NCI-H2196 treated with DMSO at 0.1 percent for 48 hours (cell line): ENCODE results near the gene ZNF674.

ENCODE experiments used
- DNase-seq: peaks from one replicate; lab custom pipeline; 2025; ENCODE audit not compliant: unreplicated experiment; lab: John Stamatoyannopoulos, UW

The ZNF674 gene

GRCh38 chrX:46545111-46546005 lies at the start of gene ZNF674:
ZNF674 (minus strand) TSS chrX:46545421; CDS start chrX:46542087, 3,334 bp downstream.
- peak; percentile 36 for DNase-seq

DNA sequence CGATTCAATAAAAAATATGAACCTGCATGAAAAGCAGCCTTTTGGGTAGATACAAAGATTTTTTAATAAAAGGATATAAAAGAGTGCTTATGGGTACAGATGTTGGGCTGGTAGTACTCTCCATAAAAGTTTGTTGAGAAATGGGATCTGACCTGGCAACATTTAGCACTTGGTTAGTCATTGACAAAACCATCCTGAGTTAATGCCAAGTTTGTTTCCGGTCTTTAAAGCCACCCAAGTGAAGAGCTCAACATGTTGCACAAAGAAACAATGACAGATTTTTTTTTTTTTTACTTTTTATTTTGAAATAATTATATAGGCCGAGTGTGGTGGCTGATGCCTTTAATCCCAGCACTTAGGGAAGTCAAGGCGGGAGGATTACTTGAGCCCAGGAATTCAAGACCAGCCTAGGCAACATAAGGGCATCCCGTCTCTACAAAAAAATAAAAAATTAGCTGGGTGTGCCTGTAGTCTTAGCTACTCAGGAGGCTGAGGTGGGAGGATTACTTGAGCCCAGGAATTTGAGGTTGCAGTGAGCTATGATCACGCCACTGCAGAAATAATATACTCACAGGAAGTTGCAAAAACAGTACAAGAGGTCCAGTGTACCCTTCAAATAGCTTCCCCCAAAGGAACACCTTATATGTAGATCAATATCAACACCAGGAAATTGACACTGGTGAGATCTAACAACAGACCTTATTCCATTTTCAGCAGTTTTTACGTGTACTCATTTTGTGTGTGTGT lies 44.9 kb upstream of the ZNF674 start:
- DNase-seq, result no peak

DNA sequence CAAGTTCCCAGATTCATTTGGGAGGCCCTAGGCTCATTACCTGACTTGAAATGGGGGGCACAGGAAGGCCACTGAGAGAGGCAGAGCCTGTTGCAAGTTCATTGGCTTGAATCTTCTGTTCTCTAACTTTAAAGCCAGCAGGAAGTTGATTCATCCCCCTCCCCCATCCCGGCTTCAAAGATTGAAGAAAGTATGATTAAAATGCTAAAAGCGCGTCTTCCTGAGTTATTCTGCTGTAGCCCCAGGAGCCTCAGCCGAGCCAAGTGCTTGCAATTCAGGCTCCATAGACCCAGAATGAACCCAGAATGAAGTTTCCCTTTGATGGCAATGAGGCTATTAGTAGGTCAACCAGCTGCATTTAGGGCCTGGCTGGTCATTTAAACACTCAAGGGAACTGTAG lies 43.0 kb upstream of the ZNF674 start:
- no peak for DNase-seq

DNA sequence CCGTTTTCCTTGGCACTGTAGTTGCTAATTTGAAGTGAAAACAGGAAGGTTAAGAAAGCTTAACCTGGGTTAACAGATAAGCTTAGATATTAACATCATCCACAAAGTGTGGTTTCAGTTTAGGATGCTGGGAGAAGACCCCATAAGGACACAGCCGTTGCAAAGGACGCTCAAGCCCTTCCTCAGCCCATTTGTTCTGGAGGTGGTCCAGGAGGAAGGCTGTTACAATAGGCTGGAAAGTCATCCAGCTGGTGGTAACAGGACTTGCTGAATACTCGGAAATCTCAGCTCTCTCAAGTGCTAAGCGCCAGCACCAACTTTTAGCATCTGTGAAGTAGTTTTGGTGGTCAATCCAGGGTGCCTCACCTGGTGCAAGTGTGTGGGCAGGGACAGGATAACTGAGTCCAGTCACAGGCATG lies 42.5 kb upstream of the ZNF674 start:
- DNase-seq, result no peak

GRCh38 chrX:46587158-46587557 lies 41.9 kb upstream of the ZNF674 start:
- DNase-seq, result no peak

GRCh38 chrX:46584736-46585135 lies 39.5 kb upstream of the ZNF674 start:
- DNase-seq, result no peak

DNA sequence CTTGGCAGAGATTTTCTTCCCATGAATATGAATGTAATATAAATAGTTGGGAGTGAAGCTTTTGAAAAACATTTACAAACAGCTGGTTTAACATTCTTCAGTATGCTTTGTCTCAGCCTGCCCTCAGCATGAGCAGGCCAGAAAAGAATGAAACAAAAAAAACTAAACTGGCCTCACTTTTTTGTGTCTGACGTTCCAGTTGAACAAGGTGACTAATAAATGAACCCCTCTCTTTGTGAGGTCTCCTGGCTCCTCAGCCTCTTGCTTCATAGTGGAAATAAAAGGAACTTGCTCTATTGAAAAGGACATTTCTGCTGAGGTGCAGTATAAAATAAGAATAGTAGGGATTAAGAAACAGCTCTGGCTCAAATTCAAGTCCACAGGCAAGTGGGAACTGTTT lies 37.7 kb upstream of the ZNF674 start:
- DNase-seq, result no peak

DNA sequence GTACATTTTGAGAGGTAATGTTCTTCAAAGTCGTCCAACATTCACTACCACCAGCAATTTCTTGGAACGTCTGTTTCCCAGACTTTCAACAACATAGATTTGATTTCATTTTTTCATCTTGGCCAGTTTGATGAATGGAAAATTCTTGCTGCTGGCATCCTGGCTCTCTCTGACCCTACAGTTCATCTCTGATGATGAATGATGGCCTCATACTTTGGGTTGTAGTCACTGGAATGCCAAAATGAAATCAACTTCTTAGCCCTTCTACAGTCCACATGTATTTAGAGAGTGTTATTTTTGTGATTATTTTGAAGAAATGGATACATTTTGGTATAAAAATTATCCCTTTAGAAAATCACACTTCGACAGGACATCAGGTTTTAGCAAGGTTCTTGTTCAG lies 37.1 kb upstream of the ZNF674 start:
- no peak for DNase-seq

- no peak for DNase-seq
These were observed 35.4 kb upstream of the ZNF674 start for GRCh38 chrX:46580613-46581012.

GRCh38 chrX:46579250-46579649 lies 34.0 kb upstream of the ZNF674 start:
- DNase-seq, result no peak

GRCh38 chrX:46577221-46578005 lies 32.2 kb upstream of the ZNF674 start:
- no peak for DNase-seq

GRCh38 chrX:46576458-46576857 lies 31.2 kb upstream of the ZNF674 start:
- no peak for DNase-seq

DNA sequence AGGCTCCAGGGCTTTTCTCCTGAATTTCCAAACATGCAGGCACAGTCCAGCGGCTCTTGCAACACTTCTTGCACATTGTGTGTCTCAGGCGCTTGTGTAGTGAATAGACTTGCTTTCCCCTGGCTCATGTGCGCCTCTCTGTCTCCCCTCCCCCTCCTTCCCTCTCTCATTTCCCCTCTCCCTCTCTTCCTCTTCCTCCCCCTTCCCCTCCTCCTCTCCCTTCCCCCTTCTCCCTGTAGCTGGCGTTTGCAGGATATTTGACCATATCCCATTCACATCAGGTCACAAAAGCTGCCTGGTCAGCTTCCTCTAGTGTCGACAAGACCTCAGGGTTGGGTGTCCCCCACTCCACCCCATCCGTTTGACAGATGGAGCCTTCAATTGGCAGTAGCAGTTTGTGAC lies 30.8 kb upstream of the ZNF674 start:
- DNase-seq, result no peak

- DNase-seq, result no peak
These were observed 30.4 kb upstream of the ZNF674 start for GRCh38 chrX:46575586-46575985.

DNA sequence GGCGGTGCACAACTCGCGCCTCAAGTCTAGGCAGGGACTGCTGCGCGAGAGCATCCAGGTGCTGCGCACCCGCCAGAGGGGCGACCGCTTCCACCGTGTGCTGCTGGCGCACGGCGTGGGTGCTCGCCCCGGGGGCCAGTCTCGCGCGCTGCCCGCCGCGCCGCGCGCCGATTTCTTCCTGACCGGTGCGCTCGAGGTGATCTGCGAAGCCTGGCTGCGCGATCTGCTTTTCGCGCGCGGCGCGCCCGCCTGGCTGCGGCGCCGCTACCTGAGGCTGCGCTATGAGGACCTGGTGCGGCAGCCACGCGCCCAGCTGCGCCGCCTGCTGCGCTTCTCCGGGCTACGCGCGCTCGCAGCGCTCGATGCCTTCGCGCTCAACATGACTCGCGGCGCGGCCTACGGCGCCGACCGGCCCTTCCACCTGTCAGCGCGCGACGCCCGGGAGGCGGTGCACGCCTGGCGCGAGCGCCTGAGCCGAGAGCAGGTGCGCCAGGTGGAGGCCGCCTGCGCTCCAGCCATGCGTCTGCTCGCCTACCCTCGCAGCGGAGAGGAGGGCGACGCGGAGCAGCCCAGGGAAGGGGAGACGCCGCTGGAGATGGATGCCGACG lies 29.7 kb upstream of the ZNF674 start:
- DNase-seq, result peak; percentile 6

- DNase-seq, result no peak
These were observed 28.9 kb upstream of the ZNF674 start for GRCh38 chrX:46573892-46574773.

DNA sequence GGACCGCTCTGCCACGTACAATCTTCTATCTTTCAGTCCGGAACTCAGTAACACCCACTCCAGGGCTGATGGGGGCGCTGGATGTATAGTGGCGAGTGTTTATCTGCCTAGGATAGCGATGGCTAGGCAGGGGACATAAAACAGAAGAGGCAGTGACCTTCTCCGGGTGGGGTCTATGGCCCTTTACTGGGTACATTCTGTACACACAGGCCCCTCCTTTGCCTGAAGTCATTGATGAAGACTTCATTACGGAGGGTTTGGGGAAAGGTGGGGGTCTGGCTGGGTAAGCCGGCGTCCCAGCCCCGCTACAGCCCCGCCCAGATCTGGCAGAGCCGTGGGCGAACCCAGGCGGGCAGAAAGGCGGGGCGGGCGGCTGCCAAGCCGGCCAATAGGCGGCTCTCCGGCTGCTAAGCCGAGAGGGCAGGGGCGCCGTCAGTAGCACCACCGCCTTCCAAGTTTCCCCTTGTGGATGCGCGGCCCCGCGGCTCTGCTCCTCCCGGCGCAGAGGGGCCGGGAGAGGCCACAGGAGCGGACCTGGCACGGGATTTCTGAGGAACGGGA lies 28.2 kb upstream of the ZNF674 start, which contains the start of gene CHST7:
Gene CHST7, plus strand, starts transcription at position 435 of the 561 bp plus-strand sequence. CDS start 167 bp downstream, outside the sequence.
- peak; percentile 32 for DNase-seq

DNA sequence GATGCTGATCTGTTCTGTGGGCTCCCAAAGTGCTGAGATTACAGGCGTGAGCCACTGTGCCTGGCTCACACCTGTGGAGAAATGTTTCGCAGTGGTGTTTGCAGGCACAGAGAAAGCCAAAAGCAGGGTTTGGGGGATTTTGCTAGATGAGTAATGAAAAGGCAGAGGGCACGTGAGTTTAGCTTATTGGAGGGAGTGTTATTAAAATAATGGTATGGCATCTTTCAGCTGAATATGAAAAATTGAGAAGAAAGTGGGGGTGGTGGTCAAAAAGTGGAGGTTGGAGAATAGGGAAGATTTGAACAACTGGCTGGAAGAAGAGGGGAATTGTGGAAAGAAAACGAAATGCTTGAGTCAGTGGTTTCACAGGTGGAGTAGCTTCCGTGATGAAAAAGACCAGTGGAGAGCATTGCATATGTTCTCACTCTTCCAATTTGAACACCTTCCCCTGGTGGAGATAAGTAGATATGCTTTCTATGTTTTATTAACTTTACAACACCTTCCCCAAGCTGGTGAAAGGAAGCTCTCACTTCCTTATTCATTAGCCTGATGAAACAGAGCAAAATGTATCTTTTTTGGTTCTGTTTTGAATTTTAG lies 27.2 kb upstream of the ZNF674 start:
- DNase-seq, result no peak
